Measurements from ENCODE around the gene HES2.

DNA sequence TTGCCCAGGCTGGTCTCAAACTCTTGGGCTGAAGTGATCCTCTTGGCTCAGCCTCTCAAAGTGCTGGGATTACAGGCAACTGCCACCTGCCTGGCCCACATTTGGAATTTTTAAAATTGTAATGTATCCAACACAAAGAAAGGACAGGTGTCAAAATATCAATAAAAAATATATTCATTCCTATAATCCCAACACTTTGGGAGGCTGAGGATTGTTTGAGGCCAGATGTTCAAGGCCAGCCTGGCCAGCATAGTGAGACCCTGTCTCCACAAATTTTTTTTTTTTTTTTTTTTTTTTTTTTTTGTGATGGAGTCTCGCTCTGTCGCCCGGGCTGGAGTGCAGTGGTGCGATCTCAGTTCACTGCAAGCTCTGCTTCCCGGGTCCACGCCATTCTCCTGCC lies 10.0 kb downstream of the HES2 start:
- TF ChIP-seq, protein P1, sequence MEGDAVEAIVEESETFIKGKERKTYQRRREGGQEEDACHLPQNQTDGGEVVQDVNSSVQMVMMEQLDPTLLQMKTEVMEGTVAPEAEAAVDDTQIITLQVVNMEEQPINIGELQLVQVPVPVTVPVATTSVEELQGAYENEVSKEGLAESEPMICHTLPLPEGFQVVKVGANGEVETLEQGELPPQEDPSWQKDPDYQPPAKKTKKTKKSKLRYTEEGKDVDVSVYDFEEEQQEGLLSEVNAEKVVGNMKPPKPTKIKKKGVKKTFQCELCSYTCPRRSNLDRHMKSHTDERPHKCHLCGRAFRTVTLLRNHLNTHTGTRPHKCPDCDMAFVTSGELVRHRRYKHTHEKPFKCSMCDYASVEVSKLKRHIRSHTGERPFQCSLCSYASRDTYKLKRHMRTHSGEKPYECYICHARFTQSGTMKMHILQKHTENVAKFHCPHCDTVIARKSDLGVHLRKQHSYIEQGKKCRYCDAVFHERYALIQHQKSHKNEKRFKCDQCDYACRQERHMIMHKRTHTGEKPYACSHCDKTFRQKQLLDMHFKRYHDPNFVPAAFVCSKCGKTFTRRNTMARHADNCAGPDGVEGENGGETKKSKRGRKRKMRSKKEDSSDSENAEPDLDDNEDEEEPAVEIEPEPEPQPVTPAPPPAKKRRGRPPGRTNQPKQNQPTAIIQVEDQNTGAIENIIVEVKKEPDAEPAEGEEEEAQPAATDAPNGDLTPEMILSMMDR (IDR thresholded peaks at IDR 0.05 in 8 of 11, conservative IDR thresholded peaks at IDR 0.05 in 3 of 11), result no peak
- TF ChIP-seq POLR2A (IDR thresholded peaks at IDR 0.05) (no peak), POLR2AphosphoS5 (IDR thresholded peaks at IDR 0.05) (no peak)

Measured in spleen (tissue), 7 donors.